GM23248 (cell line): ENCODE data around the gene ATP6V0C. TPM values are rescaled to one million over a fixed set of nuclear protein-coding genes. Genes with fewer than 3 reads are reported as not detected.
A peak's percentile ranks its signal among the peaks of the same experiment; 100 is the strongest.

Experiments
- DNase-seq: peaks from one replicate; pipeline ENCODE4 v3.0.0-alpha.2; 2015
- H2AFZ ChIP-seq: fragments of 200-600 bp; sonication (generic); 2 replicates; pipeline ENCODE4 v1.6.1; 2016; ENCODE audit warnings: antibody characterized with exemption
- H3F3A ChIP-seq: fragments of 200-600 bp; sonication (generic); 2 replicates; pipeline ENCODE4 v1.6.1; 2016; ENCODE audit warnings: mild to moderate bottlenecking, antibody characterized with exemption, mixed run types; ENCODE audit not compliant: insufficient read depth
- H3K27ac ChIP-seq: fragments of 200-600 bp; sonication (generic); 2 replicates; pipeline ENCODE4 v1.5.1; 2016; ENCODE audit warnings: mild to moderate bottlenecking
- H3K27me3 ChIP-seq: fragments of 200-600 bp; sonication (generic); replicated peaks from 2 replicates; pipeline ENCODE4 v1.6.1; 2016; ENCODE audit warnings: mild to moderate bottlenecking; ENCODE audit not compliant: insufficient read depth
- H3K36me3 ChIP-seq: fragments of 200-600 bp; sonication (generic); 2 replicates; pipeline ENCODE4 v1.6.1; 2016; ENCODE audit warnings: low read depth, mild to moderate bottlenecking
- H3K4me1 ChIP-seq: fragments of 200-600 bp; sonication (generic); 2 replicates; pipeline ENCODE4 v1.6.1; 2016; ENCODE audit warnings: mild to moderate bottlenecking; ENCODE audit not compliant: insufficient read depth
- H3K4me2 ChIP-seq: fragments of 200-600 bp; sonication (generic); one replicate; pipeline ENCODE4 v1.6.1; 2016; ENCODE audit warnings: mild to moderate bottlenecking; ENCODE audit not compliant: unreplicated experiment
- H3K4me3 ChIP-seq: fragments of 200-600 bp; sonication (generic); 2 replicates; pipeline ENCODE4 v1.5.1; 2016; ENCODE audit warnings: mild to moderate bottlenecking
- H3K79me2 ChIP-seq: fragments of 200-600 bp; sonication (generic); 2 replicates; pipeline ENCODE4 v1.6.1; 2016; ENCODE audit warnings: mild to moderate bottlenecking; ENCODE audit not compliant: insufficient read depth
- H3K9ac ChIP-seq: fragments of 200-600 bp; sonication (generic); 2 replicates; pipeline ENCODE4 v1.6.1; 2016; ENCODE audit warnings: mild to moderate bottlenecking
- H3K9me2 ChIP-seq: fragments of 200-600 bp; sonication (generic); 2 replicates; pipeline ENCODE4 v1.6.1; 2016; ENCODE audit warnings: mixed run types, mild to moderate bottlenecking, moderate library complexity; ENCODE audit not compliant: insufficient read depth
- H3K9me3 ChIP-seq: fragments of 200-600 bp; sonication (generic); one replicate; pipeline ENCODE4 v1.6.1; 2017; ENCODE audit warnings: low read depth
- H4K20me1 ChIP-seq: fragments of 200-600 bp; sonication (generic); 2 replicates; pipeline ENCODE4 v1.6.0; 2016; ENCODE audit not compliant: insufficient read depth
- EZH2 ChIP-seq: fragments of 200-600 bp; sonication (generic); IDR thresholded peaks from 2 replicates; pipeline ENCODE4 v1.6.1; 2018; ENCODE audit warnings: antibody characterized with exemption, mild to moderate bottlenecking; ENCODE audit not compliant: insufficient read depth, poor library complexity, severe bottlenecking
- EZH2phosphoT487 ChIP-seq: fragments of 200-600 bp; sonication (generic); IDR thresholded peaks from 2 replicates; pipeline ENCODE4 v1.6.1; 2018; ENCODE audit warnings: antibody characterized with exemption, moderate library complexity, mild to moderate bottlenecking, low read depth; ENCODE audit not compliant: insufficient read depth
- WGBS, 2 experiments: methylation state at CpG; one replicate each; pipeline ENCODE4 v1.1.6; 2015 to 2017; ENCODE audit warnings: low lambda C conversion rate in 2 of 2, low coverage in 1 of 2; ENCODE audit errors: missing lambda C conversion rate in 2 of 2; 5-methylcytosine and 5-hydroxymethylcytosine counted together
- in situ Hi-C: fragments of 300-500 bp; cut with MboI; formaldehyde crosslinking; loops from 2 replicates; pipeline ENCODE4 v1.15.0; 2020
- polyA plus RNA-seq: library from polyadenylated mRNA; unstranded; fragments of >200 nt; fragmentation: Nextera tagmentation; extraction: Ambion mirVana; gene quantifications from 2 replicates; pipeline ENCODE4 v1.2.1, GENCODE V29; 2016
- total RNA-seq: library from RNA; depleted of rRNA; stranded (reverse); fragments of >200 nt; shearing (Covaris generic); gene quantifications from 2 replicates; pipeline ENCODE4 v1.2.3, GENCODE V29; 2014

Gene ATP6V0C
- total and polyA plus RNA-seq, 2 experiments from 2014 or later, result 43.2 to 186 TPM

DNA sequence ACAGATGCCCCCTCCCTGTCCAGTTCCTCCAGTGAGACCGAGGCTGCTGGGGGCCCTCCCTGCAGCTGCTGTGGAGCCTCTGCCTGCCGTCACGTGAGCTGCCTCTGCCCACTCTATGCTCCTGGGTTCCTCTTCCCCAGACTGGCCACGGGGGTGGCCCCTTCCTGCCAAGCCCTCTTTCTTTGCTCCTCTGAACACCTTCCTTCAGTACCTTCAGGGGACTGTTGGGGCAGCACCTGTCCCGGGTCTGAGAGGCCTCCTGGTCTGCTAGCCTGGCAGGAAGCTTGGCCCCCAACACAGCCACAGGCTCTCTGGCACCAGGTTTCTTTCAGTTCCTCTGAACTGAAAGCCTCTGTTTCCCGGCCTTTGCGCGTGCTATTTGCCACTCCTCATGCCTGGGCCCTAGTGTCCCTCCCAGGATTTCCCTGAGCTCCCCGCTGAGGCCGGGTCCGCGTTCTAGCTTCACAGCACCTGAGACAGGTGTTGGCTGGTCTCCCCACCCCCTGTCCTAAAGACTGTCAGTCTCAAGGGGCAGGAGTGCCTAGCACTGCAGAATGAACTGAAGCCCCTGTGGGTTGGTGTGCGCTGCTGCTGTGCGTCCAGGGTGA is 6.6 kb upstream of the ATP6V0C start:
- Histone ChIP-seq H2AFZ (no peak overlapping the region), H3K27ac (no peak overlapping the region), H3K36me3 (no peaks in the 10 kb centered on the region), H3K79me2 (no peaks in the 10 kb centered on the region), H3F3A (no peaks in the 10 kb centered on the region), H3K9me2 (no peaks in the 10 kb centered on the region), H3K9me3 (no peaks in the 10 kb centered on the region), H3K4me3 (no peak overlapping the region), H4K20me1 (no peaks in the 10 kb centered on the region), H3K27me3 (no peaks in the 10 kb centered on the region), H3K4me1 (peaks cover 5% of the 10 kb centered on the region; the same call in 1 of the 2 replicates), H3K9ac (no peak overlapping the region), H3K4me2 (no peak overlapping the region)
- DNase-seq, result no peak
- in situ Hi-C loops, result no loop called here
- no peak for TF ChIP-seq EZH2
- no peak for TF ChIP-seq EZH2phosphoT487
- WGBS, 2 experiments, result 92% methylated on average over 14 of the region's 14 CpGs

DNA sequence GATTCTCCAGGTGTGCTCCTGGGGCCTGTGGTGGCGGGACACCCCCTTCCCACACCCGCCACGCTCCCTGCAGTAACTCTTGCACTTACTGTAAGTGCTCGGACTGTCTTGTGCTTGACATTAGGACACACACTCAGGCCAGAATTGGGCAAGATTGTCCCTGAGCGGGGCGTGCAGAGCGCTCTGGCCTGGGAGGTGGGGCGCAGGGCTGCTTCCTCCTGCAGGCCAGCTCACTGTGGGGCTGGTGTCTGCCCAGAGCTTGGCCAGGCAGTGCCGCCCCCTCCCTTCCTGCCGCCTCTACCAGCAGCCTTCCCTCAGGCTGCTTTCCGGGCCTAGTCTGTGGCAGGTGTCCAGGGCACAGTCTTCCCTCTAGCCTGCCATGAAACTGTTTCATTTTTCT is 6.1 kb upstream of the ATP6V0C start:
- H3F3A ChIP-seq, result no peaks in the 10 kb centered on the region
- H3K4me3 ChIP-seq, result no peak overlapping the region
- no peaks in the 10 kb centered on the region for H3K36me3 ChIP-seq
- H3K9me2 ChIP-seq, result no peaks in the 10 kb centered on the region
- H3K4me1 ChIP-seq, result peaks cover 5% of the 10 kb centered on the region; the same call in 1 of the 2 replicates
- no peak overlapping the region for H3K4me2 ChIP-seq
- TF ChIP-seq EZH2phosphoT487 (no peak), EZH2 (no peak)
- in situ Hi-C loops, result no loop called here
- no peaks in the 10 kb centered on the region for H3K27me3 ChIP-seq
- 94 to 97% methylated on average over 10 to 11 of the region's 11 CpGs for WGBS, 2 experiments
- no peaks in the 10 kb centered on the region for H3K9me3 ChIP-seq
- no peak overlapping the region for H3K27ac ChIP-seq
- no peak overlapping the region for H2AFZ ChIP-seq
- no peaks in the 10 kb centered on the region for H4K20me1 ChIP-seq
- H3K79me2 ChIP-seq, result no peaks in the 10 kb centered on the region
- H3K9ac ChIP-seq, result no peak overlapping the region
- DNase-seq, result no peak

DNA sequence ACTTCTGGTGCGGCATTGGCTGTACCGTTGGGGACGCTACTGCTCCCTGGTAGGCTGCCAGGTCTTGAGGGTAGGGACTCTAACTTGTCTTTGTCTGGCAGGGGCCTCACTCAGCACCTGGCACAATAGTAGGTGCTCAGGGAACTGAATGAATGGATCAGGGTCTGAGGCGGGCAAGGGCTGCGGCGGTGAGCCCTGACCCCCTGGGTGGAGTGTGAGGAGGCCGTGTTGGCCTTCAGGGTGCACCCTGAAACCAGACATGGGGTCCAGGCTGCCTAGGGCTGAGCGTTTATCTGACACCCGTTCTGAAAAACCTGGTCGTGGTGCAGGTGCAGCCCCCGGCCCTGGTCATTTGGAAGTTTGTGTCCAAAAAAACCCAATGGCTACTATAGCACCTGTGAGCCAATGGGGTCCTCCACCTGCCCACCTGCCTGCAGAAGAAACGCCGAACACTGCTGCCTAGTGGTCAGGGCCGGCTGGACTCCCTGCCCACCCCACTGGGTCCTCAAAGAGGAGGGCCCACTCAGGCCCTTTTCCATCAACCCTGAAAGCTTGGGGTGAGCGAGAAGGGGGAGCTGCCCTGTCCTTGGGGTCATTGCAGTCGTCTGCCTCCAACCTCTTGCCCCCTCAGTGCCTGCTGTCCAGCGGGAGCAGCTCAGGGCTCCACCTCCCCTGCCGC is 4.9 kb upstream of the ATP6V0C start:
- WGBS, 2 experiments, result 85 to 87% methylated on average over 17 to 18 of the region's 18 CpGs
- H3K4me3 ChIP-seq, result no peak overlapping the region
- H3K9me2 ChIP-seq, result no peaks in the 10 kb centered on the region
- in situ Hi-C loops, result no loop called here
- no peaks in the 10 kb centered on the region for H4K20me1 ChIP-seq
- H3F3A ChIP-seq, result peaks cover 4% of the 10 kb centered on the region; the same call in 1 of the 2 replicates
- no peaks in the 10 kb centered on the region for H3K4me1 ChIP-seq
- H3K27me3 ChIP-seq, result no peaks in the 10 kb centered on the region
- no peaks in the 10 kb centered on the region for H3K36me3 ChIP-seq
- no peak overlapping the region for H3K4me2 ChIP-seq
- no peak overlapping the region for H2AFZ ChIP-seq
- H3K9me3 ChIP-seq, result no peaks in the 10 kb centered on the region
- no peak overlapping the region for H3K9ac ChIP-seq
- no peaks in the 10 kb centered on the region for H3K79me2 ChIP-seq
- no peak overlapping the region for H3K27ac ChIP-seq
- DNase-seq, result no peak
- TF ChIP-seq EZH2phosphoT487, result no peak
- no peak for TF ChIP-seq EZH2

DNA sequence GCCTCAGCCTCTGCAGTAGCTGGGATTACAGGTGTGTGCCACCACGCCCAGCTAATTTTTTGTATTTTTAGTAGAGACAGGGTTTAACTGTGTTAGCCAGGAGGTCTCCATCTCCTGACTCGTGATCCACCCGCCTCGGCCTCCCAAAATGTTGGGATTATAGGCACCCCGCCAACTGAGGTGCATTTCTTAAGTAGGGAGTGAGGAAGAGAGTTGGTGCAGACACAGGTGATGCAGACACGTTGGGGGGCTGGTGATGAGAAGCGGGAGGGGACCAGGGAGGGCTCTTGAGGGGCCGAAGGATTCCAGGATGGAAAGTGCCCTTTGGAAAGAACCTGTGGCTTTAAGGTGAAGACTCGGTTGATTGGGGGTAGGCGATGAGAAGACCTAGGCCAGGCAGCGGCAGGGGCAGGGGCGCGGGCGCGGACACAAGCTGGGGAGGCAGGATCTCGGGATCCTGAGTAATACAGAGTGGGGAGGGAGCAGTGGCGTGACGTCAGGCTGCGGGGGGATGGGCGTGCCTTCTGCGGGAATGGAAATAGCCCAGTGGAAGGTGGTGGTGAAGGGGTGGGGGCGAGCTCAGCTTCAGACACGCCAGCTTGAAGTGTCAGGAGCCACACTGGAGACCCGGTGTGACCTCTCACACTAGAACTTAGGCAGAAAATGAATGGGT is 2.5 kb upstream of the ATP6V0C start:
- Histone ChIP-seq H4K20me1 (peaks cover 3% of the 10 kb centered on the region; the same call in 1 of the 2 replicates), H3K9me3 (no peaks in the 10 kb centered on the region), H3K4me3 (peak overlapping the region; percentile 56), H3K79me2 (peaks cover 20% of the 10 kb centered on the region), H3K4me1 (peaks cover 9% of the 10 kb centered on the region), H3K9ac (peak overlapping the region; percentile 78), H3K36me3 (no peaks in the 10 kb centered on the region), H3F3A (peaks cover 12% of the 10 kb centered on the region; the same call in 1 of the 2 replicates), H3K4me2 (peak overlapping the region; percentile 58), H2AFZ (peak overlapping the region; percentile 73), H3K27me3 (no peaks in the 10 kb centered on the region), H3K27ac (no peak overlapping the region), H3K9me2 (no peaks in the 10 kb centered on the region)
- in situ Hi-C loops, result no loop called here
- DNase-seq, result peak; percentile 70
- 36 to 46% methylated on average over 19 to 24 of the region's 24 CpGs for WGBS, 2 experiments
- TF ChIP-seq EZH2phosphoT487 (no peak), EZH2 (no peak)
